ENCODE data around the gene SLC22A6.

DNA sequence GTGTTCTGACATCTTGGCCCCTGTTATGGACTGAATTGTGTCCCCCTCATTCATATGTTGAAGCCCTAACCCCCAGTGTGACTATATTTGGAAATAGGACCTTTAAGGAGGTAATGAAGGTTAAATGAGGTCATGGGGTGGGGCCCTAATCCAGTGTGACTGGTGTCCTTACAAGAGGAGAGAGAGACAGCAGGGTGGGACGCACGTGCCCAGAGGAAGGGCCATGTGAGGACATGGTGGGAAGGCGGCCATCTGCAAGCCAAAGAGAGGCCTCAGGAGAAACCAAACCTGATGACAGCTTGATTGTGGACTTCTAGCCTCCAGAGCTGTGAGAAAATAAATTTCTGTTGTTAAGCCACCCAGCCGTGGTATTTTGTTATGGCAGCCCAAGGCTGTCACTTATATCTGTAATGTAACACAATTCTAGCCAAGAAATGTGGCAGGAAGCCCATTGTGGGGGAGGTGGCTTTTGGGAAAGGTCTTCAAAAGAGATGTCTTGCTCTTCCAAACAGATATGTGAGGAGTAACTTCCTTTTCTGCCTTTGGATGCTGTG, 23.7 kb downstream of the SLC22A6 start:
- TF ChIP-seq, protein P1, sequence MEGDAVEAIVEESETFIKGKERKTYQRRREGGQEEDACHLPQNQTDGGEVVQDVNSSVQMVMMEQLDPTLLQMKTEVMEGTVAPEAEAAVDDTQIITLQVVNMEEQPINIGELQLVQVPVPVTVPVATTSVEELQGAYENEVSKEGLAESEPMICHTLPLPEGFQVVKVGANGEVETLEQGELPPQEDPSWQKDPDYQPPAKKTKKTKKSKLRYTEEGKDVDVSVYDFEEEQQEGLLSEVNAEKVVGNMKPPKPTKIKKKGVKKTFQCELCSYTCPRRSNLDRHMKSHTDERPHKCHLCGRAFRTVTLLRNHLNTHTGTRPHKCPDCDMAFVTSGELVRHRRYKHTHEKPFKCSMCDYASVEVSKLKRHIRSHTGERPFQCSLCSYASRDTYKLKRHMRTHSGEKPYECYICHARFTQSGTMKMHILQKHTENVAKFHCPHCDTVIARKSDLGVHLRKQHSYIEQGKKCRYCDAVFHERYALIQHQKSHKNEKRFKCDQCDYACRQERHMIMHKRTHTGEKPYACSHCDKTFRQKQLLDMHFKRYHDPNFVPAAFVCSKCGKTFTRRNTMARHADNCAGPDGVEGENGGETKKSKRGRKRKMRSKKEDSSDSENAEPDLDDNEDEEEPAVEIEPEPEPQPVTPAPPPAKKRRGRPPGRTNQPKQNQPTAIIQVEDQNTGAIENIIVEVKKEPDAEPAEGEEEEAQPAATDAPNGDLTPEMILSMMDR (IDR thresholded peaks at IDR 0.05; ENCODE audit: low read depth, low read length) = no peak
- no peak for TF ChIP-seq EZH2phosphoT487 (IDR thresholded peaks at IDR 0.05; ENCODE audit: low read depth)

Measured in OCI-LY3 (cell line).